Measurements from ENCODE around the gene ATP9A. TPM values are rescaled to one million over a fixed set of nuclear protein-coding genes. Genes with fewer than 3 reads are reported as not detected.

Gene ATP9A
- total RNA-seq, 1 donor, result 69.1 TPM

GRCh38 chr20:51549474-51549873 is 218.7 kb downstream of the ATP9A start:
- DNase-seq (ENCODE audit: low read depth), result no peak
- no peak for TF ChIP-seq CTCF (IDR thresholded peaks at IDR 0.05; ENCODE audit: insufficient read depth, low read length)
- H3K4me3 ChIP-seq (ENCODE audit: low read depth, low read length), result no peak overlapping the region

- DNase-seq (ENCODE audit: low read depth), result no peak
- TF ChIP-seq CTCF (IDR thresholded peaks at IDR 0.05; ENCODE audit: insufficient read depth, low read length), result no peak
- no peak overlapping the region for H3K4me3 ChIP-seq (ENCODE audit: low read depth, low read length)
These were observed 220.2 kb downstream of the ATP9A start for GRCh38 chr20:51547951-51548350.

Other genes with a start within 250 kb of the ATP9A start
- 0.36 and 0.41 TPM in 2 replicates for gene NFATC2, start 225.7 kb downstream of the ATP9A start, total RNA-seq (ENCODE audit: low replicate concordance)
- 0.36 and 4.1 TPM in 2 replicates for gene SALL4, start 34.1 kb upstream of the ATP9A start, total RNA-seq (ENCODE audit: low replicate concordance)